ENCODE results near the gene CCL3.
"Not testable (repeated sequence)": the region's sequence is repeated elsewhere in the genome, so short reads cannot be mapped to it uniquely, and the experiment has no call there.

Gene CCL3

GRCh38 chr17:36114971-36115648, 25.2 kb upstream of the CCL3 start:
- not testable (repeated sequence) for DNase-seq

- not testable (repeated sequence) for DNase-seq
Observed at GRCh38 chr17:36113131-36113530, 23.2 kb upstream of the CCL3 start.

GRCh38 chr17:36112572-36112971, 22.6 kb upstream of the CCL3 start:
- DNase-seq: no peak

- DNase-seq: no peak
Observed at GRCh38 chr17:36111068-36111490, 21.1 kb upstream of the CCL3 start.

- DNase-seq: not testable (repeated sequence)
Observed at GRCh38 chr17:36108265-36108664, 18.3 kb upstream of the CCL3 start.

- DNase-seq: no peak
Observed at GRCh38 chr17:36107660-36108059, 17.7 kb upstream of the CCL3 start.

GRCh38 chr17:36106493-36106835, 16.5 kb upstream of the CCL3 start:
- DNase-seq: no peak

- DNase-seq: no peak
Observed at GRCh38 chr17:36105781-36106492, 16.0 kb upstream of the CCL3 start.

GRCh38 chr17:36104701-36105181, 14.8 kb upstream of the CCL3 start:
- no peak for DNase-seq

- not testable (repeated sequence) for DNase-seq
Observed at GRCh38 chr17:36104246-36104645, 14.3 kb upstream of the CCL3 start.

- not testable (repeated sequence) for DNase-seq
Observed at GRCh38 chr17:36103401-36103975, 13.5 kb upstream of the CCL3 start, which contains the start of gene CCL4. Gene CCL4 (plus strand): TSS chr17:36103827. CDS start chr17:36103906, 79 bp downstream.

- not testable (repeated sequence) for DNase-seq
Observed at GRCh38 chr17:36099004-36099403, 9.1 kb upstream of the CCL3 start.

GRCh38 chr17:36095992-36096391, 6.0 kb upstream of the CCL3 start:
- DNase-seq: no peak

- no peak for DNase-seq
Observed at GRCh38 chr17:36094746-36095145, 4.8 kb upstream of the CCL3 start.

GRCh38 chr17:36094232-36094631, 4.3 kb upstream of the CCL3 start:
- no peak for DNase-seq

- DNase-seq: not testable (repeated sequence)
Observed at GRCh38 chr17:36092715-36093114, 2.8 kb upstream of the CCL3 start.

- no peak for DNase-seq
Observed at GRCh38 chr17:36092230-36092629, 2.3 kb upstream of the CCL3 start.

GRCh38 chr17:36089339-36089865, 541 bp downstream of the CCL3 start:
- DNase-seq: no peak

- DNase-seq: no peak
Observed at GRCh38 chr17:36088670-36089338, 1.1 kb downstream of the CCL3 start.

GRCh38 chr17:36087897-36088572, 1.9 kb downstream of the CCL3 start:
- not testable (repeated sequence) for DNase-seq

- DNase-seq: not testable (repeated sequence)
Observed at GRCh38 chr17:36087471-36087870, 2.5 kb downstream of the CCL3 start.

GRCh38 chr17:36086791-36087190, 3.2 kb downstream of the CCL3 start:
- no peak for DNase-seq
